Measurements from ENCODE around the gene EML5.

DNA sequence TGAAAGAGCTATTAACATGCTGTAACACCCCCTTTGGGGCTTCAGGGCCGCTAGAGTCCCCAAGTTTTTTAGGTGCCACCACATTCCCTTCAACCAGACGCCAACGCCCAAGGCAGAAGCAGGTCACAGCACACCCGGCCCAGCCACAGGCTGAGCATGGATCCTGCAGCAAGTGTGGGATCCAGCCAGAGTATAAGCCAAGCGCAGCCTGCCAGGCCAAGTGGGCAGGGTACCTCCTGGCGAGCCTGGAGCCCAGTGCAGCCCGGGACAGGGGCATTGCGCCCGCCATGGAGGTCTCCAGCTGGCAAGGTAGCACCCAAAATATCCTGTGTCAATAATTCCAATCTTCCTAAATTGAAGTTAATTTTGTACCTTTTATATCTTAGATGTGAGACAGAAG lies 55.5 kb downstream of the EML5 start:
- TF ChIP-seq, protein P1, sequence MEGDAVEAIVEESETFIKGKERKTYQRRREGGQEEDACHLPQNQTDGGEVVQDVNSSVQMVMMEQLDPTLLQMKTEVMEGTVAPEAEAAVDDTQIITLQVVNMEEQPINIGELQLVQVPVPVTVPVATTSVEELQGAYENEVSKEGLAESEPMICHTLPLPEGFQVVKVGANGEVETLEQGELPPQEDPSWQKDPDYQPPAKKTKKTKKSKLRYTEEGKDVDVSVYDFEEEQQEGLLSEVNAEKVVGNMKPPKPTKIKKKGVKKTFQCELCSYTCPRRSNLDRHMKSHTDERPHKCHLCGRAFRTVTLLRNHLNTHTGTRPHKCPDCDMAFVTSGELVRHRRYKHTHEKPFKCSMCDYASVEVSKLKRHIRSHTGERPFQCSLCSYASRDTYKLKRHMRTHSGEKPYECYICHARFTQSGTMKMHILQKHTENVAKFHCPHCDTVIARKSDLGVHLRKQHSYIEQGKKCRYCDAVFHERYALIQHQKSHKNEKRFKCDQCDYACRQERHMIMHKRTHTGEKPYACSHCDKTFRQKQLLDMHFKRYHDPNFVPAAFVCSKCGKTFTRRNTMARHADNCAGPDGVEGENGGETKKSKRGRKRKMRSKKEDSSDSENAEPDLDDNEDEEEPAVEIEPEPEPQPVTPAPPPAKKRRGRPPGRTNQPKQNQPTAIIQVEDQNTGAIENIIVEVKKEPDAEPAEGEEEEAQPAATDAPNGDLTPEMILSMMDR (IDR thresholded peaks at IDR 0.05), result no peak
- TF ChIP-seq ZFX (IDR thresholded peaks at IDR 0.05; ENCODE audit: borderline replicate concordance), result no peak
